Neural progenitor cell (in vitro differentiated cells): ENCODE results near the gene GANAB.

Experiments
- EZH2 ChIP-seq: fragments of 200-600 bp; sonication (generic); IDR thresholded peaks from 2 replicates; pipeline ENCODE4 v1.6.1; 2017; ENCODE audit warnings: antibody characterized with exemption, mild to moderate bottlenecking, moderate library complexity
- TF ChIP-seq, protein P1 (sequence below): fragments of 200-600 bp; sonication (generic); IDR thresholded peaks from 2 replicates; pipeline ENCODE4 v1.5.1; 2017; ENCODE audit warnings: antibody characterized with exemption, mild to moderate bottlenecking

DNA sequence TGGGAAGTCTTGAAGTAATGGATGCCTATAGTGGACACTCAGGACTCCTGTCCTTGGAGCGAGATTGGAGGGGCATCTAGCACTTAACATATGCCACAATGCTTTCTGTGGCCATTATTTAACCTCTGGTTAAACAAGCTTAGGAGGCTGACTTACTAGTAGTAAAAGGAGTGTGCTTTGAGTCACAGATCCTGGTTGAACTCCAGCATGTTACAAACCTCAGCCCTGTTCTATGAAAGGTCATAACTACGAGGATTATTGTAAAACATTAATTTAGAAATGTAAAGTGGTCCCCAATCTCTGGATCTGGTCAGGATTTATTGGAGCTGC is 26.7 kb upstream of the GANAB start:
- TF ChIP-seq EZH2, result no peak
- TF ChIP-seq, protein P1, sequence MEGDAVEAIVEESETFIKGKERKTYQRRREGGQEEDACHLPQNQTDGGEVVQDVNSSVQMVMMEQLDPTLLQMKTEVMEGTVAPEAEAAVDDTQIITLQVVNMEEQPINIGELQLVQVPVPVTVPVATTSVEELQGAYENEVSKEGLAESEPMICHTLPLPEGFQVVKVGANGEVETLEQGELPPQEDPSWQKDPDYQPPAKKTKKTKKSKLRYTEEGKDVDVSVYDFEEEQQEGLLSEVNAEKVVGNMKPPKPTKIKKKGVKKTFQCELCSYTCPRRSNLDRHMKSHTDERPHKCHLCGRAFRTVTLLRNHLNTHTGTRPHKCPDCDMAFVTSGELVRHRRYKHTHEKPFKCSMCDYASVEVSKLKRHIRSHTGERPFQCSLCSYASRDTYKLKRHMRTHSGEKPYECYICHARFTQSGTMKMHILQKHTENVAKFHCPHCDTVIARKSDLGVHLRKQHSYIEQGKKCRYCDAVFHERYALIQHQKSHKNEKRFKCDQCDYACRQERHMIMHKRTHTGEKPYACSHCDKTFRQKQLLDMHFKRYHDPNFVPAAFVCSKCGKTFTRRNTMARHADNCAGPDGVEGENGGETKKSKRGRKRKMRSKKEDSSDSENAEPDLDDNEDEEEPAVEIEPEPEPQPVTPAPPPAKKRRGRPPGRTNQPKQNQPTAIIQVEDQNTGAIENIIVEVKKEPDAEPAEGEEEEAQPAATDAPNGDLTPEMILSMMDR, result no peak
